HG03520 (cell line): ENCODE results near the gene SDR9C7.
"Not testable (repeated sequence)": the region's sequence is repeated elsewhere in the genome, so short reads cannot be mapped to it uniquely, and the experiment has no call there.

Experiments used
- ATAC-seq: cut with Tn5 transposase; IDR thresholded peaks from one replicate; pipeline ENCODE4 v1.9.1; 2021; ENCODE audit warnings: mild to moderate bottlenecking, moderate library complexity; ENCODE audit not compliant: unreplicated experiment

Gene SDR9C7

GRCh38 chr12:56933826-56934625, at the start of gene SDR9C7:
Gene SDR9C7, minus strand, starts transcription at chr12:56934408. Its CDS starts 147 bp downstream, at chr12:56934261.
- no peak for ATAC-seq

GRCh38 chr12:56983386-56983785, 49.2 kb upstream of the SDR9C7 start:
- no peak for ATAC-seq

- ATAC-seq, result not testable (repeated sequence)
Observed at GRCh38 chr12:56982578-56983236, 48.5 kb upstream of the SDR9C7 start.

- ATAC-seq, result no peak
Observed at GRCh38 chr12:56980941-56981530, 46.8 kb upstream of the SDR9C7 start.

GRCh38 chr12:56980268-56980667, 46.1 kb upstream of the SDR9C7 start:
- no peak for ATAC-seq

GRCh38 chr12:56979628-56980027, 45.4 kb upstream of the SDR9C7 start:
- no peak for ATAC-seq

GRCh38 chr12:56978397-56979138, 44.4 kb upstream of the SDR9C7 start:
- no peak for ATAC-seq

- not testable (repeated sequence) for ATAC-seq
Observed at GRCh38 chr12:56977361-56977760, 43.2 kb upstream of the SDR9C7 start.

- not testable (repeated sequence) for ATAC-seq
Observed at GRCh38 chr12:56974224-56974623, 40.0 kb upstream of the SDR9C7 start.

- ATAC-seq, result not testable (repeated sequence)
Observed at GRCh38 chr12:56968910-56969309, 34.7 kb upstream of the SDR9C7 start.

- not testable (repeated sequence) for ATAC-seq
Observed at GRCh38 chr12:56965997-56966642, 31.9 kb upstream of the SDR9C7 start.

GRCh38 chr12:56965124-56965523, 30.9 kb upstream of the SDR9C7 start:
- ATAC-seq, result not testable (repeated sequence)

- not testable (repeated sequence) for ATAC-seq
Observed at GRCh38 chr12:56963557-56963956, 29.3 kb upstream of the SDR9C7 start.

- ATAC-seq, result not testable (repeated sequence)
Observed at GRCh38 chr12:56962247-56962646, 28.0 kb upstream of the SDR9C7 start.

GRCh38 chr12:56958422-56958821, 24.2 kb upstream of the SDR9C7 start:
- no peak for ATAC-seq

- no peak for ATAC-seq
Observed at GRCh38 chr12:56957229-56958052, 23.2 kb upstream of the SDR9C7 start, which contains the start of gene RDH16. Gene RDH16, minus strand, starts transcription at chr12:56957608. Its CDS starts 146 bp downstream, at chr12:56957462.

GRCh38 chr12:56955631-56956256, 21.5 kb upstream of the SDR9C7 start:
- ATAC-seq, result no peak

- ATAC-seq, result no peak
Observed at GRCh38 chr12:56954958-56955355, 20.7 kb upstream of the SDR9C7 start.
